GM21576 (cell line): ENCODE results near the gene IGFBP2.
"Not testable (repeated sequence)": the region's sequence is repeated elsewhere in the genome, so short reads cannot be mapped to it uniquely, and the experiment has no call there.

Source experiments
- ATAC-seq: cut with Tn5 transposase; IDR thresholded peaks from one replicate; pipeline ENCODE4 v1.9.1; 2021; ENCODE audit warnings: mild to moderate bottlenecking, moderate library complexity; ENCODE audit not compliant: unreplicated experiment

Gene IGFBP2

GRCh38 chr2:216632952-216633615 is at the start of gene IGFBP2:
Gene IGFBP2, plus strand, starts transcription at chr2:216633420. Its CDS starts 104 bp downstream, at chr2:216633524.
- no peak for ATAC-seq

- ATAC-seq = no peak
Measured at GRCh38 chr2:216583606-216584005, 49.6 kb upstream of the IGFBP2 start.

GRCh38 chr2:216584112-216584511 is 49.1 kb upstream of the IGFBP2 start:
- ATAC-seq = no peak

- no peak for ATAC-seq
Measured at GRCh38 chr2:216585441-216585840, 47.8 kb upstream of the IGFBP2 start.

GRCh38 chr2:216588861-216589710 is 44.1 kb upstream of the IGFBP2 start:
- ATAC-seq = no peak

GRCh38 chr2:216589791-216590190 is 43.4 kb upstream of the IGFBP2 start:
- no peak for ATAC-seq

GRCh38 chr2:216590780-216591179 is 42.4 kb upstream of the IGFBP2 start:
- no peak for ATAC-seq

- ATAC-seq = no peak
Measured at GRCh38 chr2:216591480-216591879, 41.7 kb upstream of the IGFBP2 start.

GRCh38 chr2:216594081-216594480 is 39.1 kb upstream of the IGFBP2 start:
- ATAC-seq = no peak

- ATAC-seq = no peak
Measured at GRCh38 chr2:216596236-216596979, 36.8 kb upstream of the IGFBP2 start.

GRCh38 chr2:216596980-216597509 is 36.2 kb upstream of the IGFBP2 start:
- no peak for ATAC-seq

GRCh38 chr2:216597825-216598224 is 35.4 kb upstream of the IGFBP2 start:
- ATAC-seq = not testable (repeated sequence)

GRCh38 chr2:216601632-216602409 is 31.4 kb upstream of the IGFBP2 start:
- ATAC-seq = no peak

GRCh38 chr2:216603010-216603883 is 30.0 kb upstream of the IGFBP2 start:
- no peak for ATAC-seq

- ATAC-seq = no peak
Measured at GRCh38 chr2:216603884-216604245, 29.4 kb upstream of the IGFBP2 start.

- ATAC-seq = no peak
Measured at GRCh38 chr2:216604458-216604857, 28.8 kb upstream of the IGFBP2 start.

GRCh38 chr2:216606551-216607276 is 26.5 kb upstream of the IGFBP2 start:
- ATAC-seq = peak; percentile 97

GRCh38 chr2:216607277-216607560 is 26.0 kb upstream of the IGFBP2 start:
- ATAC-seq = no peak

- no peak for ATAC-seq
Measured at GRCh38 chr2:216608525-216608924, 24.7 kb upstream of the IGFBP2 start.
